HCT116 (cell line): Measurements from ENCODE around the gene PCSK6.

Experiments
- RAD21 ChIP-seq: IDR thresholded peaks from 2 replicates; pipeline ENCODE4 v1.6.1; 2012; ENCODE audit warnings: low read depth, mild to moderate bottlenecking
- TF ChIP-seq, protein P1 (sequence below), 3 experiments: fragments of 200-600 bp in 1 of 3; sonication (generic) in 1 of 3; IDR thresholded peaks in 2 of 3; conservative IDR thresholded peaks in 1 of 3; 2 replicates each; pipeline ENCODE4 v1.5.1; 2012 to 2017; ENCODE audit warnings: low read depth in 2 of 3, low read length in 2 of 3, antibody characterized with exemption in 1 of 3, borderline replicate concordance in 1 of 3, control low read depth in 1 of 3, mild to moderate bottlenecking in 1 of 3, mixed read lengths in 1 of 3, mixed run types in 1 of 3, moderate library complexity in 1 of 3; ENCODE audit not compliant: insufficient read depth in 1 of 3

- TF ChIP-seq, protein P1, sequence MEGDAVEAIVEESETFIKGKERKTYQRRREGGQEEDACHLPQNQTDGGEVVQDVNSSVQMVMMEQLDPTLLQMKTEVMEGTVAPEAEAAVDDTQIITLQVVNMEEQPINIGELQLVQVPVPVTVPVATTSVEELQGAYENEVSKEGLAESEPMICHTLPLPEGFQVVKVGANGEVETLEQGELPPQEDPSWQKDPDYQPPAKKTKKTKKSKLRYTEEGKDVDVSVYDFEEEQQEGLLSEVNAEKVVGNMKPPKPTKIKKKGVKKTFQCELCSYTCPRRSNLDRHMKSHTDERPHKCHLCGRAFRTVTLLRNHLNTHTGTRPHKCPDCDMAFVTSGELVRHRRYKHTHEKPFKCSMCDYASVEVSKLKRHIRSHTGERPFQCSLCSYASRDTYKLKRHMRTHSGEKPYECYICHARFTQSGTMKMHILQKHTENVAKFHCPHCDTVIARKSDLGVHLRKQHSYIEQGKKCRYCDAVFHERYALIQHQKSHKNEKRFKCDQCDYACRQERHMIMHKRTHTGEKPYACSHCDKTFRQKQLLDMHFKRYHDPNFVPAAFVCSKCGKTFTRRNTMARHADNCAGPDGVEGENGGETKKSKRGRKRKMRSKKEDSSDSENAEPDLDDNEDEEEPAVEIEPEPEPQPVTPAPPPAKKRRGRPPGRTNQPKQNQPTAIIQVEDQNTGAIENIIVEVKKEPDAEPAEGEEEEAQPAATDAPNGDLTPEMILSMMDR (IDR thresholded peaks at IDR 0.05 in 2 of 3, conservative IDR thresholded peaks at IDR 0.05 in 1 of 3; ENCODE audit: borderline replicate concordance in 1 of 3, insufficient read depth in 1 of 3, low read depth in 2 of 3, low read length in 2 of 3), result no peak
- no peak for TF ChIP-seq RAD21
Observed at GRCh38 chr15:101483462-101483861, 6.0 kb downstream of the PCSK6 start.
